ENCODE measurements around the gene FRG2B.
"Not testable (repeated sequence)": the region's sequence is repeated elsewhere in the genome, so short reads cannot be mapped to it uniquely, and the experiment has no call there.

FRG2B gene

DNA sequence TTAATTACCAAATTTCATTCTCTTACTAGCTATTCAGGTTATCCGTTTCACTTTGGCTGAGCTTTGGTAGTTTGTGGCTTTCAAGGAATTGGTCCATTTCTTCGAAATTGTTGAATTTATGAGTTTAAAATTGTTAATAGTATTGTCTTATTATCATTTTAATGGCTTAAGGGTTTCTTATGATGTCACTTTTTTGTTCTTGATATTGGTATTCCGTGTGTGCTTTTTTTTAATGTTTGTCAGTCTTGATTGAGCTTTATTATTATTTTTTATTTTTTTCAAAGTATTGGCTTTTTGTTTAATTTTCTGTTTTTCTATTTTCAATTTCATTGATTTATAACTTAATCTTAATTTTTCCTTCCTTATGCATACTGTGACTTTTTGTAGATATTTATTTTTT, 25.9 kb downstream of the FRG2B start:
- in situ Hi-C loops (cut with HindIII; ENCODE audit: low sequenced_read_pairs), result no loop called here

DNA sequence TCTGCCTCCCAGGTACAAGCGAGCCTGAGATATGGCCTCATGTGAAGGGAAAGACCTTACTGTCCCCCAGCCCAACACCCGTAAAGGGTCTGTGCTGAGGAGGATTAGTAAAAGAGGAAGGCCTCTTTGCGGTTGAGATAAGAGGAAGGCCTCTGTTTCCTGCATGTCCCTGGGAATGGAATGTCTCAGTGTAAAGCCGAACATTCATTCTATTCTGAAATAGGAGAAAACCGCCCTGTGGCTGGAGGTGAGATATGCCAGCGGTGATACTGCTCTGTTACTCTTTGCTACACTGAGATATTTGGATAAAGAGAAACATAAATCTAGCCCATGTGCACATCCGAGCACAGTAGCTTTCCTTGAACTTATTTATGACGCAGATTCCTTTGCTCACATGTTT, 26.7 kb downstream of the FRG2B start:
- in situ Hi-C loops (cut with HindIII; ENCODE audit: low sequenced_read_pairs), result not testable (repeated sequence)

DNA sequence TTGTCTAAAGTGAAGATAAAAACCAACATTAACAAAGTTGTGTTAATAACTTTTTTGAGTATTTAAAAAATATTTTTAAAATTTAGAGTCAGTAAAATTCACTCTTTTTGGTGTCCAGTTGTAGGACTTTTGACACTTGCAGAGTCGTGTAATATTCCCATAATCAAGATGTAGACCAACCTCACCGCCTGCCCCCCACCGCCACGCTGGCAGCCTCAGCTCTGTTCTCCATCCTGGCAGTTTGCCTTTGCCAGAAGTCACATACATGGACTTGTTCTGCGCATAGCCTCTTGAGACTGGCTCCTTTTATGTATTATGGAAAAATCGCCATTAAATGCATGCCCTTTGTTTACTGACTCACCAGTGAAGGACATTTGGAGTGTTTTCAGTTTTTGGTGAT, 33.9 kb downstream of the FRG2B start:
- in situ Hi-C loops (cut with HindIII; ENCODE audit: low sequenced_read_pairs), result no loop called here

DNA sequence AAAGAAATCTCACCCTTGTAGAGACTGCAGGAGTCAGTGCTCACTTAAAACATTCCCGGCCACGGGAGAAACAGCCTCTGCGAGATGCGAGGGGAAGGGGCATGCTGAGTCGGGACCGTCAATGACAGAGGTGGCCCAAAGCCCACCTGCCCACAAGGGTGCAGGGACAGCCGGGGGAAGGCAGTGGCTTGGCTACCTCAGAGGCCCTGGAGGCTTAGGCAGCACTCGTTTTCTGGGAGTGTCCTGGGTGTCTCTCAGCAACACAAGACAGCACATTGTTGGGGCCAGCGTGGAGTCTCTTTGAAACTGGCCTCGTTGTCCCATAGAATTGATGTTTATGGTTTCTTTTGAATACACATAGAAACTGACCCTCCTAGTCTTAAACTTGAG, 35.6 kb downstream of the FRG2B start:
- in situ Hi-C loops (cut with HindIII; ENCODE audit: low sequenced_read_pairs), result no loop called here

DNA sequence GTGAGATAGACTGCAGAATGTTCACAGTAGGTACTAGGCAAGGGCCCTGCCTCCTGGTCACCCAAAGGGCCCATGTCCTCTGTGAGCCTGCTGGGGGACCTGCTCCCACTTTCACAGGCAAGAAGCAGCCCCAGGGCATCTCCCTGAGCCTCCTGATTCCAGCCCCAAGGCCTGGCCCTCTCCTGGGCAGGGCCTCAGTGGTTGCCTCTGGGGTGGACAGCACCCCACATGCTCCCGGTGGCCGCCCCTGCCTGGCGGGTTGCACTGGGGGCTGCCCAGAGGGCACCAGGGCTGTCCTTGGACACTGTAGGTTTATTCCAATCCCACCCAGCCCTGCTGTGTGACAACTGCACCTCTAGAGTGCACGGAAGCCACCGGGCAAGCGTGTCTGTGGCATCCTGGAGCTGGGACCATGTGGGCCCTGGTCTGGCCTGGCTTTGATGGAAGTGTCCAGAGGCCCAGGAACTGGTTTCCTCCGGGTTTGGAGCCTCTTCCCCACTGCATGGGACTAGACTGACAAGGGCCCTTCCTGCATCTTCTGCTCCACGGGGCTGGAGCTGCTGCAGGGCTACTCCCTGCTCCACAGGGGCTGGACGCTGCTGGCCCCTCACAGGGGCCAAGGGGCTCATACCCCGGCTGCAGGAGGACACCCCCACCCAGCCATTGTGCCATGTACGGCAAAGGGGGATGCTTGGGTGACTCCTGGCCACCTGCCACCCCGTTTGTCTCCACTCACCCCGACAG, 36.2 kb downstream of the FRG2B start:
- in situ Hi-C loops (cut with HindIII; ENCODE audit: low sequenced_read_pairs), result no loop called here

DNA sequence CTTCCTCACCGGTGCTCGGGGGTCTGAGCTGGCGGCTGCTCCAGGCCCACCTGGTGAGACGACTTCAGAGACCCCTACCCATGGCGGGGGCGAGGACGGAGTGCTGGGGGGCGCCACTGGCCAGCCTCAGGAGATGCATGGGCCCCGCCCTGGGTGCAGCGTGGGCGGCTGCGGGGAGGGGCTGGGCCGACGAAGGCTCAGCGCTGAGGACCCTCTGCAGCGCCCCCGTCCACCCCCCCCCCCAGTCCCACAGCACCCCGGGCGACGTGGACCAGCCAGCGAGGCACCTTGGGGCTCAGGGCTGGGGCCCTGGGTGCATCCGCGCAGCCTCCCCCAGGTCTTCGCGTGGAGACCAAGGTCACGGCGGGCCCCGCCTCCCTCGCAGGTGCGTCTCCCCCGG, 49.6 kb downstream of the FRG2B start:
- in situ Hi-C loops (cut with HindIII; ENCODE audit: low sequenced_read_pairs), result not testable (repeated sequence)

Measured in endothelial cell of hepatic sinusoid (primary cell).